ENCODE results near the gene CREB5.

CREB5 gene, protein sequence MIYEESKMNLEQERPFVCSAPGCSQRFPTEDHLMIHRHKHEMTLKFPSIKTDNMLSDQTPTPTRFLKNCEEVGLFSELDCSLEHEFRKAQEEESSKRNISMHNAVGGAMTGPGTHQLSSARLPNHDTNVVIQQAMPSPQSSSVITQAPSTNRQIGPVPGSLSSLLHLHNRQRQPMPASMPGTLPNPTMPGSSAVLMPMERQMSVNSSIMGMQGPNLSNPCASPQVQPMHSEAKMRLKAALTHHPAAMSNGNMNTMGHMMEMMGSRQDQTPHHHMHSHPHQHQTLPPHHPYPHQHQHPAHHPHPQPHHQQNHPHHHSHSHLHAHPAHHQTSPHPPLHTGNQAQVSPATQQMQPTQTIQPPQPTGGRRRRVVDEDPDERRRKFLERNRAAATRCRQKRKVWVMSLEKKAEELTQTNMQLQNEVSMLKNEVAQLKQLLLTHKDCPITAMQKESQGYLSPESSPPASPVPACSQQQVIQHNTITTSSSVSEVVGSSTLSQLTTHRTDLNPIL

DNA sequence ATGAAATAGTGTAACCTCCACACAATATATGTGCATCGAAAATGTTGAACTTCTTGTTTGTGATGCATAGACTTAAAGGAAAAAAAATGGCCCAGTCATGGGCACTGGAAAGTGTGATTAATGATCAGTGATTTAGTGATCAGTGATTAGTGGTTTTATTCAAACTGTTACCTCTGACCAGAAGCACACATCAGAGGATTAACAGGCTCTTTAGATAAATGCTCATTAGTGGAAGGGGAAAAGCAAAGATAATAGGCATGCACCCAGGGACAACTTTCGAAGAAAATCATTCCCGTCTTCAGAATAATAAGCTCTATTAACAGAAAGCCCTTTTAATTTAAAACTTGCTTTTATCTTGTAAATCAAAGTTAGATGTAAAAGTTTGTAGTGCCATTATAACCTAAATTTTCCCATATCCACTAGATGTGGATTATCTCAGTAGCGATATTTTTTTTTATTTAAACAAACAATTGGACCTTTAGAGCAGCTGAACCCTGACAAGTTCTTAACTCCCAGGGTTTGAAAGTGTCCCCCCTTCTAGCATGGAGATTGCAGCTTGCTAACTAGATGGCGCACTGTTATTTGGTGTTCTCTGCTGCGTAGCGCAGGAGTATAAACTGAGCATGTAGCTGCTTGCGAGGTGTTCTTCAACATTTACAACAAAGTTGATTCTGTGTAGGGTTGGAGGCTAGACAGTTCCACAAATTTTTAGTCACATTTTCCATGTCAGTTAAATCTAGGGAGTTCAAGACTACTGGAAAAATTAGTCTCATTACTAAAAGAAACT is at the start of gene CREB5:
Gene CREB5 (plus strand): TSS at position 643 of the 787 bp plus-strand sequence. CDS start 397 bp downstream, outside the sequence.
- H3K27me3 ChIP-seq (ENCODE audit: insufficient read depth, low read length, poor library complexity, severe bottlenecking), result peaks cover 18% of the 10 kb centered on the region
- no peak for TF ChIP-seq EZH2phosphoT487 (IDR thresholded peaks at IDR 0.05; ENCODE audit: borderline replicate concordance)
- TF ChIP-seq, protein P1, sequence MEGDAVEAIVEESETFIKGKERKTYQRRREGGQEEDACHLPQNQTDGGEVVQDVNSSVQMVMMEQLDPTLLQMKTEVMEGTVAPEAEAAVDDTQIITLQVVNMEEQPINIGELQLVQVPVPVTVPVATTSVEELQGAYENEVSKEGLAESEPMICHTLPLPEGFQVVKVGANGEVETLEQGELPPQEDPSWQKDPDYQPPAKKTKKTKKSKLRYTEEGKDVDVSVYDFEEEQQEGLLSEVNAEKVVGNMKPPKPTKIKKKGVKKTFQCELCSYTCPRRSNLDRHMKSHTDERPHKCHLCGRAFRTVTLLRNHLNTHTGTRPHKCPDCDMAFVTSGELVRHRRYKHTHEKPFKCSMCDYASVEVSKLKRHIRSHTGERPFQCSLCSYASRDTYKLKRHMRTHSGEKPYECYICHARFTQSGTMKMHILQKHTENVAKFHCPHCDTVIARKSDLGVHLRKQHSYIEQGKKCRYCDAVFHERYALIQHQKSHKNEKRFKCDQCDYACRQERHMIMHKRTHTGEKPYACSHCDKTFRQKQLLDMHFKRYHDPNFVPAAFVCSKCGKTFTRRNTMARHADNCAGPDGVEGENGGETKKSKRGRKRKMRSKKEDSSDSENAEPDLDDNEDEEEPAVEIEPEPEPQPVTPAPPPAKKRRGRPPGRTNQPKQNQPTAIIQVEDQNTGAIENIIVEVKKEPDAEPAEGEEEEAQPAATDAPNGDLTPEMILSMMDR (conservative IDR thresholded peaks at IDR 0.05; ENCODE audit: low read length), result peak; percentile 41
- H3K9me2 ChIP-seq (replicated peaks; ENCODE audit: low read depth, low read length), result no peaks in the 10 kb centered on the region
- no peaks in the 10 kb centered on the region for H3K79me2 ChIP-seq (ENCODE audit: insufficient read depth, low read length)
- peak within 1 kb of the TSS; percentile 40 for H3K9ac ChIP-seq (ENCODE audit: low read depth, low read length, poor library complexity, severe bottlenecking)
- H2AFZ ChIP-seq (ENCODE audit: low read length), result 0 out of 2 replicates have a peak within 1 kb of the TSS, but pooled peaks have one; percentile 8
- H3F3A ChIP-seq (ENCODE audit: low read depth), result 0 out of 2 replicates have a peak, but pooled peaks cover 4% of the 10 kb centered on the region
- H4K20me1 ChIP-seq (ENCODE audit: insufficient read depth, low read length, poor library complexity, severe bottlenecking), result no peaks in the 10 kb centered on the region
- peak within 1 kb of the TSS; percentile 99 for H3K4me2 ChIP-seq (ENCODE audit: low read depth, low read length, poor library complexity, severe bottlenecking)
- H3K4me1 ChIP-seq (ENCODE audit: insufficient read depth, low read length, poor library complexity, severe bottlenecking), result peaks cover 23% of the 10 kb centered on the region
- H3K4me3 ChIP-seq (ENCODE audit: low read length, poor library complexity, severe bottlenecking), result peak within 1 kb of the TSS; percentile 74
- no peaks in the 10 kb centered on the region for H3K9me3 ChIP-seq (ENCODE audit: insufficient read depth, low read depth, low read length)
- no peaks in the 10 kb centered on the region for H3K36me3 ChIP-seq (ENCODE audit: insufficient read depth, low read length)

DNA sequence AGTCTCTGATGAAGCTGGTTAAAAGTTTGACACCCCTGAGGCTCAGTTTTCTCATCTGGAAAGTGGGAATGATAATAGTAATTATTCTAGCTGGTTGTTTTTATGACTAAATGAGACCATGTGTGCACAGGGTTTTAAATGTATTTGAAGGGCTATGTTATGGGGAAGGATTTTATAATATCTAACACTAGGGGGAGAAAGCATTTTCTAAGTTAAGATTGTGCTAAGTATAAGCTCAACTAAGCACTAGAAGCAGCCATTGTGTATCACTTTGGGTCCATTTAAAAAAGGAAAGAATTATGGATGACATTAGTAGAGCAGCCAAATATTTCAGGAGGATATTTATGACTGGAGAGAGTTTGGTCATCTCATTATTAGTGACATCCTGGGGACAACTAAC is 49.5 kb upstream of the CREB5 start:
- H3K4me1 ChIP-seq (ENCODE audit: insufficient read depth, low read length, poor library complexity, severe bottlenecking), result peaks cover 18% of the 10 kb centered on the region
- H3K9ac ChIP-seq (ENCODE audit: low read depth, low read length, poor library complexity, severe bottlenecking), result no peak overlapping the region
- no peak overlapping the region for H3K4me2 ChIP-seq (ENCODE audit: low read depth, low read length, poor library complexity, severe bottlenecking)
- no peaks in the 10 kb centered on the region for H4K20me1 ChIP-seq (ENCODE audit: insufficient read depth, low read length, poor library complexity, severe bottlenecking)
- no peak overlapping the region for H2AFZ ChIP-seq (ENCODE audit: low read length)
- no peaks in the 10 kb centered on the region for H3K36me3 ChIP-seq (ENCODE audit: insufficient read depth, low read length)
- H3K9me3 ChIP-seq (ENCODE audit: insufficient read depth, low read depth, low read length), result peaks cover 6% of the 10 kb centered on the region; the same call in 1 of the 2 replicates
- H3K79me2 ChIP-seq (ENCODE audit: insufficient read depth, low read length), result no peaks in the 10 kb centered on the region
- H3F3A ChIP-seq (ENCODE audit: low read depth), result no peaks in the 10 kb centered on the region
- no peaks in the 10 kb centered on the region for H3K9me2 ChIP-seq (replicated peaks; ENCODE audit: low read depth, low read length)
- no peaks in the 10 kb centered on the region for H3K27me3 ChIP-seq (ENCODE audit: insufficient read depth, low read length, poor library complexity, severe bottlenecking)
- no peak for TF ChIP-seq EZH2phosphoT487 (IDR thresholded peaks at IDR 0.05; ENCODE audit: borderline replicate concordance)
- TF ChIP-seq, protein P1 (conservative IDR thresholded peaks at IDR 0.05; ENCODE audit: low read length), result peak; percentile 53
- H3K4me3 ChIP-seq (ENCODE audit: low read length, poor library complexity, severe bottlenecking), result no peak overlapping the region

DNA sequence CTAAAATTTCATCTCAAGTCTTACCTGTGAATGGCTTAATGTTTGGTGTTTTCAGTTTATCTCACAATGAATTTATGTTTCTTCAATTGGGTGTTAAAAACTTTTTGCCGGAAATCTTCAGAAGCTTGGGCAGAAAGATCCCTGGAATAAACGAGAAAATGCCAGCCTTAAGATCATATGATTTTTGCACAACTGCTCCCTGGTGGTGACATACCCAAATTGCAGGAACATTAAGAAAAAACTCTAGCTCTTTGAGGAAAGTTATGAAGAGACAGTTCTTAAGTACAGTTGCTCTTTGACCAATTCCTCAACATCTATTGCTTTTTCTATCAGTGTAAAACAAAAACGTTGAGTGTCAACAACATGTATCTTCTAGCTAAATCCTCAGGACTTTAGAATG is 48.2 kb upstream of the CREB5 start:
- H4K20me1 ChIP-seq (ENCODE audit: insufficient read depth, low read length, poor library complexity, severe bottlenecking), result no peaks in the 10 kb centered on the region
- no peak for TF ChIP-seq EZH2phosphoT487 (IDR thresholded peaks at IDR 0.05; ENCODE audit: borderline replicate concordance)
- TF ChIP-seq, protein P1 (conservative IDR thresholded peaks at IDR 0.05; ENCODE audit: low read length), result peak; percentile 57
- H3K9me2 ChIP-seq (replicated peaks; ENCODE audit: low read depth, low read length), result no peaks in the 10 kb centered on the region
- H2AFZ ChIP-seq (ENCODE audit: low read length), result no peak overlapping the region
- H3K4me3 ChIP-seq (ENCODE audit: low read length, poor library complexity, severe bottlenecking), result no peak overlapping the region
- no peaks in the 10 kb centered on the region for H3F3A ChIP-seq (ENCODE audit: low read depth)
- no peak overlapping the region for H3K9ac ChIP-seq (ENCODE audit: low read depth, low read length, poor library complexity, severe bottlenecking)
- H3K9me3 ChIP-seq (ENCODE audit: insufficient read depth, low read depth, low read length), result peaks cover 6% of the 10 kb centered on the region; the same call in 1 of the 2 replicates
- no peaks in the 10 kb centered on the region for H3K36me3 ChIP-seq (ENCODE audit: insufficient read depth, low read length)
- no peaks in the 10 kb centered on the region for H3K79me2 ChIP-seq (ENCODE audit: insufficient read depth, low read length)
- peaks cover 18% of the 10 kb centered on the region for H3K4me1 ChIP-seq (ENCODE audit: insufficient read depth, low read length, poor library complexity, severe bottlenecking)
- H3K4me2 ChIP-seq (ENCODE audit: low read depth, low read length, poor library complexity, severe bottlenecking), result no peak overlapping the region
- no peaks in the 10 kb centered on the region for H3K27me3 ChIP-seq (ENCODE audit: insufficient read depth, low read length, poor library complexity, severe bottlenecking)

Measured in Loucy (cell line).